Measurements from ENCODE around the gene GARNL3. TPM values are rescaled to one million over a fixed set of nuclear protein-coding genes. Genes with fewer than 3 reads are reported as not detected.

Gene GARNL3
- total and polyA plus RNA-seq, 2 donors (not counting 1 experiment from before 2014, with no cell fraction given) = 1.5 to 12.6 TPM

- Mint-ChIP-seq H3K9me3 (ENCODE audit: insufficient read depth) (no peaks in the 10 kb centered on the region), H3K27me3 (no peaks in the 10 kb centered on the region), H3K4me3 (no peak overlapping the region), H3K27ac (no peak overlapping the region), H3K4me1 (no peaks in the 10 kb centered on the region)
- no peaks in the 10 kb centered on the region for H3K9me3 ChIP-seq (ENCODE audit: control extremely low read depth in 1 of 3, control insufficient read depth in 2 of 3, insufficient read depth in 1 of 3, low read length in 2 of 3)
- ChIA-PET POLR2A (no interaction called here), CTCF (no interaction called here)
- no peak overlapping the region for H3K9ac ChIP-seq (ENCODE audit: low read length)
- DNase-seq = no peak
- no peaks in the 10 kb centered on the region for H3K36me3 ChIP-seq (replicated peaks in 1 of 2; ENCODE audit: control extremely low read depth in 1 of 2, control insufficient read depth in 1 of 2, extremely low read depth in 1 of 2, insufficient read depth in 2 of 2, low read length in 1 of 2)
- no peak for ATAC-seq (ENCODE audit: low read depth)
- no peaks in the 10 kb centered on the region for H3K79me2 ChIP-seq (ENCODE audit: control insufficient read depth, insufficient read depth, low read length)
- H3K4me2 ChIP-seq (replicated peaks; ENCODE audit: low read depth, low read length, poor library complexity, severe bottlenecking) = no peak overlapping the region
- H3K27ac ChIP-seq (ENCODE audit: low read length in 2 of 2) = no peak overlapping the region
- no peaks in the 10 kb centered on the region for H3K4me1 ChIP-seq (ENCODE audit: control insufficient read depth in 2 of 2, insufficient read depth in 2 of 2, low read length in 2 of 2)
- intact Hi-C loops (cut with micrococcal nuclease) = no loop called here
- H3K4me3 ChIP-seq (ENCODE audit: control extremely low read depth in 1 of 5, extremely low read depth in 1 of 5, insufficient read depth in 1 of 5, low read depth in 2 of 5, low read length in 4 of 5) = no peak overlapping the region
- H2AFZ ChIP-seq (ENCODE audit: insufficient read depth, low read depth, low read length, poor library complexity, severe bottlenecking) = no peak overlapping the region
- TF ChIP-seq EZH2 (IDR thresholded peaks at IDR 0.05; ENCODE audit: borderline replicate concordance, insufficient read depth, low read depth, low read length, poor library complexity, severe bottlenecking) = no peak
- no peak for TF ChIP-seq CTCF (IDR thresholded peaks at IDR 0.05)
- no peaks in the 10 kb centered on the region for H4K20me1 ChIP-seq (ENCODE audit: control insufficient read depth, insufficient read depth, low read length, poor library complexity, severe bottlenecking)
- no peaks in the 10 kb centered on the region for H3K27me3 ChIP-seq (replicated peaks in 1 of 4; ENCODE audit: control extremely low read depth in 1 of 4, control insufficient read depth in 3 of 4, insufficient read depth in 4 of 4, low read length in 3 of 4)
Observed at GRCh38 chr9:127255692-127256091, 8.9 kb upstream of the GARNL3 start.

DNA sequence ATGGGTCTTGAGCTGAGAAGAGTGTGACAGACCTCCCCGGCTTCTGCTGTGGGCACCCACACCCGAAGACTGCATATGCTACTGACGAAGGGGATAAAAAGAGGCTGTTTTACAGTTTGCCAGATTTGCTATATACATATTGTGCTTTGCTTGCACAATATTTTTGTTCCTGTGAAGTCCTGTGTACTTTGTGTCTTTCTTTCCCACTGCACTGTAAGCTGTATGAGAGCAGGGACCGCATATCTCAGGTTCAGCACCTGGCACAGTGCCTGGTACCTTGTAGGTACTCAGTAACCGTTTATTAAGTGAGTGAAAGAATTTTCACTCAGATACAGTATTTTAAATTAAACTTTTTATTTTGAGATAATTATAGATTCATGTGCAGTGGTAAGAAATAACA lies 8.2 kb upstream of the GARNL3 start:
- DNase-seq = no peak
- H3K4me1 Mint-ChIP-seq = no peaks in the 10 kb centered on the region

More for the DNA sequence above, 8.2 kb upstream of the GARNL3 start:
- Histone ChIP-seq H3K9ac (ENCODE audit: low read length) (no peak overlapping the region), H3K27me3 (replicated peaks in 1 of 4; ENCODE audit: control extremely low read depth in 1 of 4, control insufficient read depth in 3 of 4, insufficient read depth in 4 of 4, low read length in 3 of 4) (no peaks in the 10 kb centered on the region), H3K4me1 (ENCODE audit: control insufficient read depth in 2 of 2, insufficient read depth in 2 of 2, low read length in 2 of 2) (no peaks in the 10 kb centered on the region), H3K4me3 (ENCODE audit: control extremely low read depth in 1 of 5, extremely low read depth in 1 of 5, insufficient read depth in 1 of 5, low read depth in 2 of 5, low read length in 4 of 5) (no peak overlapping the region), H3K4me2 (replicated peaks; ENCODE audit: low read depth, low read length, poor library complexity, severe bottlenecking) (no peak overlapping the region), H2AFZ (ENCODE audit: insufficient read depth, low read depth, low read length, poor library complexity, severe bottlenecking) (no peak overlapping the region), H3K9me3 (ENCODE audit: control extremely low read depth in 1 of 3, control insufficient read depth in 2 of 3, insufficient read depth in 1 of 3, low read length in 2 of 3) (no peaks in the 10 kb centered on the region), H3K27ac (ENCODE audit: low read length in 2 of 2) (no peak overlapping the region), H4K20me1 (ENCODE audit: control insufficient read depth, insufficient read depth, low read length, poor library complexity, severe bottlenecking) (no peaks in the 10 kb centered on the region), H3K36me3 (replicated peaks in 1 of 2; ENCODE audit: control extremely low read depth in 1 of 2, control insufficient read depth in 1 of 2, extremely low read depth in 1 of 2, insufficient read depth in 2 of 2, low read length in 1 of 2) (no peaks in the 10 kb centered on the region), H3K79me2 (ENCODE audit: control insufficient read depth, insufficient read depth, low read length) (no peaks in the 10 kb centered on the region)
- ChIA-PET POLR2A (no interaction called here), CTCF (no interaction called here)
- H3K27ac Mint-ChIP-seq = no peak overlapping the region
- 100% methylated on average over 2 of the region's 5 CpGs for WGBS (ENCODE audit: insufficient coverage)
- TF ChIP-seq EZH2 (IDR thresholded peaks at IDR 0.05; ENCODE audit: borderline replicate concordance, insufficient read depth, low read depth, low read length, poor library complexity, severe bottlenecking) (no peak), CTCF (IDR thresholded peaks at IDR 0.05) (no peak)
- H3K9me3 Mint-ChIP-seq (ENCODE audit: insufficient read depth) = no peaks in the 10 kb centered on the region
- H3K4me3 Mint-ChIP-seq = no peak overlapping the region
- intact Hi-C loops (cut with micrococcal nuclease) = no loop called here
- no peaks in the 10 kb centered on the region for H3K27me3 Mint-ChIP-seq
- no peak for ATAC-seq (ENCODE audit: low read depth)
